ENCODE results near the gene KCNIP1. TPM values are rescaled to one million over a fixed set of nuclear protein-coding genes. Genes with fewer than 3 reads are reported as not detected.

The KCNIP1 gene
- polyA plus RNA-seq, 1 donor (not counting 4 experiments of a cell fraction or from before 2014, with no cell fraction given): not detected

GRCh38 chr5:170640731-170641588 is 137.1 kb downstream of the KCNIP1 start:
- dilution Hi-C loops (cut with MboI; ENCODE audit: extremely low pct_ligation_motif_present, low sequenced_read_pairs): no loop called here
- Histone ChIP-seq H3K4me2 (ENCODE audit: control insufficient read depth, extremely low read depth, insufficient read depth, low read depth, low read length) (no peak overlapping the region), H3K79me2 (ENCODE audit: control insufficient read depth, insufficient read depth, low read length) (no peaks in the 10 kb centered on the region), H2AFZ (ENCODE audit: control insufficient read depth, low read length) (no peak overlapping the region), H4K20me1 (ENCODE audit: control insufficient read depth, extremely low read depth, insufficient read depth, low read length) (no peaks in the 10 kb centered on the region), H3K9me3 (ENCODE audit: control insufficient read depth, low read depth, low read length) (no peaks in the 10 kb centered on the region), H3K36me3 (ENCODE audit: control insufficient read depth in 2 of 2, extremely low read depth in 1 of 2, insufficient read depth in 2 of 2, low read length in 2 of 2) (no peaks in the 10 kb centered on the region), H3K4me1 (ENCODE audit: control insufficient read depth, extremely low read depth, insufficient read depth, low read length) (no peaks in the 10 kb centered on the region), H3K27me3 (ENCODE audit: control insufficient read depth, extremely low read depth, insufficient read depth, low read length) (no peaks in the 10 kb centered on the region), H3K4me3 (ENCODE audit: control insufficient read depth in 2 of 3, extremely low read depth in 1 of 3, insufficient read depth in 2 of 3, low read depth in 1 of 3, low read length in 3 of 3) (no peak overlapping the region), H3K9me1 (ENCODE audit: control insufficient read depth, extremely low read depth, insufficient read depth, low read length) (no peaks in the 10 kb centered on the region), H3K9ac (ENCODE audit: control insufficient read depth, extremely low read depth, insufficient read depth, low read length) (no peak overlapping the region), H3K27ac (ENCODE audit: control insufficient read depth, insufficient read depth, low read length) (no peak overlapping the region)
- TF ChIP-seq EZH2 (IDR thresholded peaks at IDR 0.05; ENCODE audit: low read length) (no peak), CTCF (optimal IDR thresholded peaks at IDR 0.05 in 1 of 3, IDR thresholded peaks at IDR 0.05 in 1 of 3, conservative IDR thresholded peaks at IDR 0.05 in 1 of 3; ENCODE audit: extremely low read depth in 1 of 3, insufficient read depth in 2 of 3, low read length in 3 of 3) (no peak)
- FAIRE-seq (no peak), DNase-seq (ENCODE audit: low read depth, low spot score) (no peak)

GRCh38 chr5:170641589-170642031 is 137.8 kb downstream of the KCNIP1 start:
- no peak overlapping the region for H3K4me3 ChIP-seq (ENCODE audit: control insufficient read depth in 2 of 3, extremely low read depth in 1 of 3, insufficient read depth in 2 of 3, low read depth in 1 of 3, low read length in 3 of 3)
- no peaks in the 10 kb centered on the region for H3K36me3 ChIP-seq (ENCODE audit: control insufficient read depth in 2 of 2, extremely low read depth in 1 of 2, insufficient read depth in 2 of 2, low read length in 2 of 2)
- no peaks in the 10 kb centered on the region for H3K9me1 ChIP-seq (ENCODE audit: control insufficient read depth, extremely low read depth, insufficient read depth, low read length)
- no peaks in the 10 kb centered on the region for H3K4me1 ChIP-seq (ENCODE audit: control insufficient read depth, extremely low read depth, insufficient read depth, low read length)
- no peak for FAIRE-seq
- H3K9me3 ChIP-seq (ENCODE audit: control insufficient read depth, low read depth, low read length): no peaks in the 10 kb centered on the region
- no peak overlapping the region for H2AFZ ChIP-seq (ENCODE audit: control insufficient read depth, low read length)
- no peaks in the 10 kb centered on the region for H3K79me2 ChIP-seq (ENCODE audit: control insufficient read depth, insufficient read depth, low read length)
- no peak for DNase-seq (ENCODE audit: low read depth, low spot score)
- no peak overlapping the region for H3K27ac ChIP-seq (ENCODE audit: control insufficient read depth, insufficient read depth, low read length)
- no peaks in the 10 kb centered on the region for H3K27me3 ChIP-seq (ENCODE audit: control insufficient read depth, extremely low read depth, insufficient read depth, low read length)
- H3K4me2 ChIP-seq (ENCODE audit: control insufficient read depth, extremely low read depth, insufficient read depth, low read depth, low read length): no peak overlapping the region
- no peak for TF ChIP-seq CTCF (optimal IDR thresholded peaks at IDR 0.05 in 1 of 3, IDR thresholded peaks at IDR 0.05 in 1 of 3, conservative IDR thresholded peaks at IDR 0.05 in 1 of 3; ENCODE audit: extremely low read depth in 1 of 3, insufficient read depth in 2 of 3, low read length in 3 of 3)
- TF ChIP-seq EZH2 (IDR thresholded peaks at IDR 0.05; ENCODE audit: low read length): no peak
- dilution Hi-C loops (cut with MboI; ENCODE audit: extremely low pct_ligation_motif_present, low sequenced_read_pairs): no loop called here
- no peak overlapping the region for H3K9ac ChIP-seq (ENCODE audit: control insufficient read depth, extremely low read depth, insufficient read depth, low read length)
- H4K20me1 ChIP-seq (ENCODE audit: control insufficient read depth, extremely low read depth, insufficient read depth, low read length): no peaks in the 10 kb centered on the region

Data from keratinocyte (primary cell).